GM18499 (cell line): ENCODE results near the gene LIM2.

ENCODE experiments used
- ATAC-seq: cut with Tn5 transposase; IDR thresholded peaks from one replicate; pipeline ENCODE4 v1.9.1; 2021; ENCODE audit warnings: moderate number of reproducible peaks; ENCODE audit not compliant: insufficient read depth, unreplicated experiment

The LIM2 gene

DNA sequence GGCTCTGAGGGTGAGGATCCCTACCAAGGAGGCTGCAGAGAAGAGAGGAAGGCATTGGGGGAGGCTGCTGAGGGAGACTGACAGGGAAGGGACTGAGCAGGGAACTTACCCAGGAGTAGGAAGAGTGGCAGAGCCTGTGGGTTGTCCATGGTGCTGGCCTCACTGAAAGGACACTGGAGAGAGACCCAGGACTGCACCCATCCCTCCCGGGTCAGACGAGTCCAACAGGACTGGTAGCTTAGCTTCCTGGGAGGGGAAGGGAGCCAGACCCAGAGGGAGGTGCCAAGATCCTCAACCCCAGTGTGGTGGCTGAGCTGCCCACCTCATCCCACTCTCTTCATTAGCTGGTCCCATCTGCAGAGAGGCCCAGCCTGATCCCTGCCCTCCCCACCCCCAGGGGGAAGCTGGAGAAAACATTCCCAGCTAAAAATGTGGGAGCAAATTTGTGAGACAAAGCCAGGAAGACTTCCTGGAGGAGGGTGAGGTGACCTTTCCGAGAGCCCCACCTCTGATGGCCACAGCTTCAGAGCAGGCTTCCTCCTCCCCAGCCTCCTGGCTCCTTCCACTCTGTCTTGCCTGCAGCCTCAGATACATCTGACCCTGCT lies 45.7 kb downstream of the LIM2 start, which contains the start of gene VSIG10L:
Gene VSIG10L, minus strand, starts transcription at position 164 of the 605 bp plus-strand sequence. Its CDS starts 15 bp downstream, at position 149.
- no peak for ATAC-seq

GRCh38 chr19:51341066-51341465 lies 46.7 kb downstream of the LIM2 start:
- ATAC-seq = no peak

DNA sequence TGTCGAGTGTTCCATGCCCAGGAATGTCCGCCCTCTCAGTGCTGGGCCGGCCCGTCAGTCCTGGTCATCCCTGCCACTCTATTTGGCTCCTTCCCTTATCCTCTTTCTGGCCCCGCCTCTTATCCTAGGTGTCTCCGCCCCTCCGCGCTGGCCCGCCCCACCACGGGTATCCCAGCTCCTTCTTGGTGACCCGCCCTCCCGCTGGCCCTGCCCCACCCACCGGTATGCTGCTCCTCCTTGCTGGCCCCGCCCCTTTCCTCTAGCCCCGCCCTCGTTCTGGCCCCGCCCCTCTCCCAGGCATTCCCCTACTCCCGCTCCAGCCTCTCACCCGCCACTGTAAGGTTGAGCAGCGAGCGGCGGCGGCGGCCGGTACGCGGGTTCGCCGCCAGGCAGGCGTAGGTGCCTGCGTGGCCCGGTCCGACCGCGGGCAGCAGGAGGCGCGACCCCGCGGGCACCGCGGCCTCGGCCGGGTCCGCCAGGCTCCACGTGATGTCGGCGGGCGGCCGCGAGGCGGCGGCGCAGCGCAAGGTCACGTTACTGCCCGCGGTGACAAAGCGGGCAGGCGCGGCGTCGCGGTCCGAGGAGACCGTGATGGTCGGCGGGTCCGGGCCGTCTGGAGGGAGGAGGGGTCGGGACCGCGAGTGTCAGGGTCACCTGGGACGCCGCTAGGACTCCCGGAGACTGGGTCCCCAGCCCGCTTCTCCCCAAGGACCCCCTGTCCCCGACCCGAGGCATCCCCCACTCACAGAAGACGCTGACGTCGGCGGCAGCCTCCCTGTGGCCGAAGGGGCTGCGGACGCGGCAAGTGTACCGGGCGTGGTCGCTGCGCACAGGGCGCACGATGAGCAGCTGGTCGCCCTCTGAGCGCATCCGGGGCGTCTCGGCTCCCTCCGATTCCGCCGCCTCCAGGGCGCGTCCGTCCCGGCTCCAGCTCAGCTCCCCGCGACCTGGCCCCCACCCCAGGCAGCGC lies 47.8 kb downstream of the LIM2 start:
- ATAC-seq = no peak

DNA sequence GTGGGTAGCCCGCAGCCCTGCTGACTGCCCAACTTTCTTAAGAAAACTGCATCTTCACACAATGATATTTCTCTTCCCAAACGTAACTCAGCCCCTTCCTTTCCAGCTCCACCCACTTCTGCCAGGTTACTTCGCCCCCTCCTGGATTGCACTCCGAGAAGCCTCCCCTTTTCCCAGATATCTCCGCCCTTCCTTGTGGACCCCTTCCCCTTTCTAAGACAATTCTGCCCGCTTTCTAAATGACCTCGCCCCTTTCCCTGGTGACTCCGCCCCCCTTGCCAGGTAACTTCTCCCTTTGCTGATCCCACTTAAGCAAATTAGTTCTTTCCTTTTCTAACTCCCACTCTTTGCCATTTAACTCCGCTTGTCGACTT lies 48.5 kb downstream of the LIM2 start:
- ATAC-seq = no peak

GRCh38 chr19:51338563-51339312 lies 49.0 kb downstream of the LIM2 start:
- ATAC-seq = no peak

DNA sequence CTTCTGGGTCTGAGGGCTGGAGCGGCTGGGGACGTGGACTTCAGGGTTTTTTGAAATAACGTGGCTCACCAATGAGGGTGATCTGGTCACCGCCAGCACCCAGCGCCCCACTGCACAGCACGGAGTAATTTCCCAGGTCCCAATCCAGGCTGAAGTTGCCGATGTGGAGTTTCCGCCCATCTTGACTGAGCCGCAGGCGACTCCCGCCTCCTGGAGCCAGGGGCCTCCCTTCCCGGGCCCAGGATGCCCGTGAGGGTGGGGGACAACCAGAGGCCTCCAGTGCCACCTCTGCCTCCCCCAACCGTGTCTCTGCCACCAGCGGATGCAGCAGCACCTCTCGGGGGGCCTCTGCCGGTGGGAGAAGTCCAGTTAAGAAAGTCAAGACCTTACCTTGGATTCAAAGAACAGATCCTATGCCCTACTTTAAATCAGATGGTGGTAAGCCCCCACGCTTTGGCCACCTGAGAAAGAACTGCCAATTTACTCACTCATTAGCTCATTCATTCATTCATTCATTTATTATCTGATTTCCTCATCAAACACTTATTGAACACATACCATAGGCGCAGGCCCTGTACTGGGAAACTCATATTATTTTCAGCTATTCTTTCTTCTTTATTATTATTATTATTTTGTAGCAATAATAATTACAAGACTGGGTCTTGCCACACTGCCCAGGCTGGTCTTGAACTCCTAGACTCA lies 49.8 kb downstream of the LIM2 start:
- no peak for ATAC-seq

DNA sequence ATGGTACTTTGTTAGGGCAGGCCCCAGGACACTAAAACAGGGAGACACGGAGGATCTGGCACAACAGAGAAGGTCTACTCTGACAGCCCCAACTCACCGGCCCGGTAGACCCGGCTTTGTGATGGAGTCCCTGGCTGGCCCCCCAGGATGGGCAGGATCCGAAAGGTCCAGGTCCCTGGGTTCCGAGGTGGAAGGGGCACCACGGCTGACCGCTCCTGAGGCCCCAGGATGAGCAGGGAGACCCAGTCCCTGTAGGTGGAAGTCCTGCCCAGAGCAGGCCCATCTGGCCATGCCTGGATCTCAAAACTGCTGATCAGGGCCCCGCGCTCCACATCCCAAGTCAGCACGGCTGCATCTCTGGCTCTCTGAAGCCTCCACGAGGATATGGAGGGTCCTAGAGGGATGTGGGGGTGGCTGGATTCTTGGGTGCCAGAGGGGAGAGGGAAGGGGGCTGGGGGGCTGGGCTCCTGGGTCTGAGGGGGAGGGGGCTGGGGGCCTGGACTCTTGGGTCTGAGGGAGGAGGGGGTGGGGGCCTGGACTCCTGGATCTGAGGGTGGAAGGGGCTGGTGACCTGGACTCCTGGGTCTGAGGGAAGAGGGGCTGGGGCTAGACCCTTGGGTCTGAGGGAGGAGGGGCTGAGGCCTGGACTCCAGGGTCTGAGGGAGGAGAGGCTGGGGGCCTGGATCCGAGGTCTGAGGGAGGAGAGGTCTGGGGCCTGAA lies 50.5 kb downstream of the LIM2 start:
- no peak for ATAC-seq

DNA sequence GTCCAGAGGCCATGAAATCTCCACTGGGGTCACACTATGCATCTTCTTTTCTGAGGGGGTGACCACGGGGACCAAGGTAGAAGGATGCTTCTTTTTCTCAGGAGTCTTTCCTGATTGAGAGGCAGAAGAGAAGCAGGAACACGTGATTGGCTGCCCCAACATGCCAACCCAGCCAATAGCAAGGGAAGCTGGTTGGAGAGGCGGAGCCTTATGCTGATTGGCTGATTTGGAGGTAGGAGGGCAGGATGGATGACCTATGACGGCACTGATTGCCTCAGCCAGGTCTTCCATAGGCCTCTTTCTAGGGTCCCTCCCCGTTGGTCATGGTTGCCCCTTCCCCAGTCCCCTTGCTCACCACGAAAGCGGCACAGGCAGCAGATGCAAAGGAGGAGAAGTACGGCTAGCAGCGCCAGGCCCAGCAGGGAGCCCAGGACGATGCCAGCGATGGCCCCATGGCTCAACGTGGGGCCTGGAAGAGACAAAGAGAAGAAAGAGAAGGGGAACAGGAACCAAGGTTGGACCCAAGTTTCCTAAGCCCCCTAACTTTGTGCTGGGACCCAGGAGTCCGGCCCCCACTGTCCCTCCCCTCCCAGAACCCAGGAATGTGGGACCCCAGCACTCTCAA lies 53.8 kb downstream of the LIM2 start:
- ATAC-seq = no peak

DNA sequence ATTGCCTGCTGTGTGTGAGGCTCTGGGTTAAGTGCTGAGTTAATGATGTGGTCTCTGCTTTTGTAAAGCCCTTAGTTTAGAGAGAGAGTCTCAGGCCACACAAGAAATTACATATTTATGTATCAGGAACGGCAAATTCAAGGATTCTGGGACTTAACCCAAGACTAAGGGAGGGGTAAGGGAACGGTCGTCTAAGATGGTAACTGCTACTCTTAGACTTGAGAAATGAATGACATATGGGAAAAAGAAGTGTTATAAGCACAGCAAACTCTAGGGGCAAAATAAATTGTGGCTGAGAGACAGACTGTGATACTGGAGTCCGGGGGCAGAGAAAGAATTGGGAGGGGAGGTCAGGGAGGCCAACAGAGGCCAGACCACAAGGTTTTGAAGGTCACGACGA lies 56.1 kb downstream of the LIM2 start:
- no peak for ATAC-seq

GRCh38 chr19:51331193-51331592 lies 56.6 kb downstream of the LIM2 start:
- ATAC-seq = no peak

- no peak for ATAC-seq
Measured at GRCh38 chr19:51330366-51330765, 57.4 kb downstream of the LIM2 start.
